GM18526 (cell line): Measurements from ENCODE around the gene CTDSP2.

ENCODE experiments used
- POLR2A ChIP-seq: IDR thresholded peaks from 3 replicates; pipeline ENCODE4 v1.6.1; 2011; ENCODE audit not compliant: insufficient read length; ENCODE audit errors: extremely low read depth

Gene CTDSP2

GRCh38 chr12:57771873-57772428 lies 74.6 kb downstream of the CTDSP2 start, which contains the start of gene METTL1:
Gene METTL1, minus strand, starts transcription at chr12:57772105. Its CDS starts 22 bp downstream, at chr12:57772083.
- TF ChIP-seq POLR2A = peak; percentile 80

- TF ChIP-seq POLR2A = no peak
These were observed 75.2 kb downstream of the CTDSP2 start for GRCh38 chr12:57771236-57771872.

GRCh38 chr12:57770734-57771133 lies 75.8 kb downstream of the CTDSP2 start:
- TF ChIP-seq POLR2A = no peak
